Measurements from ENCODE around the gene FBLN7.

The FBLN7 gene

GRCh38 chr2:112150851-112151250 is 12.7 kb downstream of the FBLN7 start:
- no peak overlapping the region for H3K27ac ChIP-seq (ENCODE audit: low read length)
- H3K9me3 ChIP-seq (ENCODE audit: control insufficient read depth, insufficient read depth, low read length), result no peaks in the 10 kb centered on the region
- no peaks in the 10 kb centered on the region for H3K36me3 ChIP-seq (ENCODE audit: control insufficient read depth, insufficient read depth, low read length)
- H3K27me3 ChIP-seq (ENCODE audit: control insufficient read depth, insufficient read depth, low read length), result no peaks in the 10 kb centered on the region
- H3K4me3 ChIP-seq (ENCODE audit: low read length), result no peak overlapping the region
- WGBS (ENCODE audit: insufficient coverage, insufficient read length), result no CpG with 5 or more reads among the region's 11 CpGs
- peaks cover 2% of the 10 kb centered on the region; the same call in 1 of the 2 replicates for H3K4me1 ChIP-seq (ENCODE audit: control insufficient read depth, insufficient read depth, low read length)
- DNase-seq (ENCODE audit: low read depth, low spot score), result no peak

- DNase-seq (ENCODE audit: low read depth, low spot score), result no peak
- Histone ChIP-seq H3K27ac (ENCODE audit: low read length) (no peak overlapping the region), H3K4me1 (ENCODE audit: control insufficient read depth, insufficient read depth, low read length) (peaks cover 2% of the 10 kb centered on the region; the same call in 1 of the 2 replicates), H3K27me3 (ENCODE audit: control insufficient read depth, insufficient read depth, low read length) (no peaks in the 10 kb centered on the region), H3K9me3 (ENCODE audit: control insufficient read depth, insufficient read depth, low read length) (no peaks in the 10 kb centered on the region), H3K36me3 (ENCODE audit: control insufficient read depth, insufficient read depth, low read length) (no peaks in the 10 kb centered on the region), H3K4me3 (ENCODE audit: low read length) (no peak overlapping the region)
- WGBS (ENCODE audit: insufficient coverage, insufficient read length), result no CpG with 5 or more reads among the region's 5 CpGs
These were observed 13.1 kb downstream of the FBLN7 start for GRCh38 chr2:112151271-112151670.

DNA sequence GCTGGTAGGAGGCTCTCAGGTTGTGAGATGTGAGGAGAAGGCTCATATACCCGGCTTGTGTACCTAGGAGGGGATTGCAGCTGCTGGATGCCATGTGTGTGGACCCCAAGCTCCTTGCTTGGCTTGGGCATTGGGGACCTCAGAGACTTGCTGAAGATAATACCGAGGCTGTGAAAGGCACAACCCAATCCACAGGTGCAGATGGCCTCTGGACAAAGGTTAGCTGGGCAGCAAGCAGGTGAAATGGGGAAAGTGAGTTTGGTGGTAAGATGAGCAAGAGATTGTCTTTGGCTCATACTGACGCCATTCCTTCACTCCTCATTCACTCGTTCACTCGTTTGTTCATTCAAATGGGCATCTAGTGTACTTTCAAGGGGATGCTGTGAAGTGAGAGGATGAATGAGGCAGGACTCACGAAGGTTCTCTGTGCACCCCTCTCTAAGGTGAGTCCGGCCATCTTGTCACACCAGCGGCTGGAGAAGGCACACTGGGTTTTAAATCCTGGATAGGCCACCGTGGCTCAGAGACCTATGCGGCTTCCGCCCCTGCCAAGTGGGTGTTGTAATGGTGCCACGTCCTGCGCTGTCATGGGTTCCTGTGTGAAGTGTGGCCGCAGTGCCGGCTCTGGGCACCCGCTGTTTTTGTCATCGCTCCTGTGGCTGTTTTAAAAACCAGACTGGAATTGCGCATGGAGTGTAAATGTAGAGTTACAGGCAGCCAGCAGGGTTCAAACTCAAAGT is 13.7 kb downstream of the FBLN7 start:
- Histone ChIP-seq H3K27ac (ENCODE audit: low read length) (no peak overlapping the region), H3K9me3 (ENCODE audit: control insufficient read depth, insufficient read depth, low read length) (no peaks in the 10 kb centered on the region), H3K27me3 (ENCODE audit: control insufficient read depth, insufficient read depth, low read length) (no peaks in the 10 kb centered on the region), H3K4me3 (ENCODE audit: low read length) (no peak overlapping the region), H3K4me1 (ENCODE audit: control insufficient read depth, insufficient read depth, low read length) (peaks cover 2% of the 10 kb centered on the region; the same call in 1 of the 2 replicates), H3K36me3 (ENCODE audit: control insufficient read depth, insufficient read depth, low read length) (no peaks in the 10 kb centered on the region)
- no CpG with 5 or more reads among the region's 18 CpGs for WGBS (ENCODE audit: insufficient coverage, insufficient read length)
- DNase-seq (ENCODE audit: low read depth, low spot score), result no peak

GRCh38 chr2:112152476-112153178 is 14.4 kb downstream of the FBLN7 start:
- H3K4me1 ChIP-seq (ENCODE audit: control insufficient read depth, insufficient read depth, low read length), result peaks cover 2% of the 10 kb centered on the region; the same call in 1 of the 2 replicates
- DNase-seq (ENCODE audit: low read depth, low spot score), result no peak
- H3K27ac ChIP-seq (ENCODE audit: low read length), result no peak overlapping the region
- 100% methylated on average over 1 of the region's 10 CpGs for WGBS (ENCODE audit: insufficient coverage, insufficient read length)
- no peaks in the 10 kb centered on the region for H3K9me3 ChIP-seq (ENCODE audit: control insufficient read depth, insufficient read depth, low read length)
- no peaks in the 10 kb centered on the region for H3K27me3 ChIP-seq (ENCODE audit: control insufficient read depth, insufficient read depth, low read length)
- H3K4me3 ChIP-seq (ENCODE audit: low read length), result no peak overlapping the region
- no peaks in the 10 kb centered on the region for H3K36me3 ChIP-seq (ENCODE audit: control insufficient read depth, insufficient read depth, low read length)

- H3K27me3 ChIP-seq (ENCODE audit: control insufficient read depth, insufficient read depth, low read length), result no peaks in the 10 kb centered on the region
- no peak overlapping the region for H3K4me3 ChIP-seq (ENCODE audit: low read length)
- no peaks in the 10 kb centered on the region for H3K9me3 ChIP-seq (ENCODE audit: control insufficient read depth, insufficient read depth, low read length)
- no CpG with 5 or more reads among the region's 12 CpGs for WGBS (ENCODE audit: insufficient coverage, insufficient read length)
- H3K36me3 ChIP-seq (ENCODE audit: control insufficient read depth, insufficient read depth, low read length), result no peaks in the 10 kb centered on the region
- no peak overlapping the region for H3K27ac ChIP-seq (ENCODE audit: low read length)
- no peak for DNase-seq (ENCODE audit: low read depth, low spot score)
- H3K4me1 ChIP-seq (ENCODE audit: control insufficient read depth, insufficient read depth, low read length), result peaks cover 2% of the 10 kb centered on the region; the same call in 1 of the 2 replicates
These were observed 14.9 kb downstream of the FBLN7 start for GRCh38 chr2:112153179-112153490.

- Histone ChIP-seq H3K27me3 (ENCODE audit: control insufficient read depth, insufficient read depth, low read length) (no peaks in the 10 kb centered on the region), H3K36me3 (ENCODE audit: control insufficient read depth, insufficient read depth, low read length) (no peaks in the 10 kb centered on the region), H3K4me1 (ENCODE audit: control insufficient read depth, insufficient read depth, low read length) (peaks cover 2% of the 10 kb centered on the region; the same call in 1 of the 2 replicates), H3K9me3 (ENCODE audit: control insufficient read depth, insufficient read depth, low read length) (no peaks in the 10 kb centered on the region), H3K4me3 (ENCODE audit: low read length) (no peak overlapping the region), H3K27ac (ENCODE audit: low read length) (no peak overlapping the region)
- DNase-seq (ENCODE audit: low read depth, low spot score), result no peak
- WGBS (ENCODE audit: insufficient coverage, insufficient read length), result no CpG with 5 or more reads among the region's 10 CpGs
These were observed 15.3 kb downstream of the FBLN7 start for GRCh38 chr2:112153501-112153900.

- H3K4me1 ChIP-seq (ENCODE audit: control insufficient read depth, insufficient read depth, low read length), result peaks cover 2% of the 10 kb centered on the region; the same call in 1 of the 2 replicates
These were observed 16.3 kb downstream of the FBLN7 start for GRCh38 chr2:112154246-112155117.

DNA sequence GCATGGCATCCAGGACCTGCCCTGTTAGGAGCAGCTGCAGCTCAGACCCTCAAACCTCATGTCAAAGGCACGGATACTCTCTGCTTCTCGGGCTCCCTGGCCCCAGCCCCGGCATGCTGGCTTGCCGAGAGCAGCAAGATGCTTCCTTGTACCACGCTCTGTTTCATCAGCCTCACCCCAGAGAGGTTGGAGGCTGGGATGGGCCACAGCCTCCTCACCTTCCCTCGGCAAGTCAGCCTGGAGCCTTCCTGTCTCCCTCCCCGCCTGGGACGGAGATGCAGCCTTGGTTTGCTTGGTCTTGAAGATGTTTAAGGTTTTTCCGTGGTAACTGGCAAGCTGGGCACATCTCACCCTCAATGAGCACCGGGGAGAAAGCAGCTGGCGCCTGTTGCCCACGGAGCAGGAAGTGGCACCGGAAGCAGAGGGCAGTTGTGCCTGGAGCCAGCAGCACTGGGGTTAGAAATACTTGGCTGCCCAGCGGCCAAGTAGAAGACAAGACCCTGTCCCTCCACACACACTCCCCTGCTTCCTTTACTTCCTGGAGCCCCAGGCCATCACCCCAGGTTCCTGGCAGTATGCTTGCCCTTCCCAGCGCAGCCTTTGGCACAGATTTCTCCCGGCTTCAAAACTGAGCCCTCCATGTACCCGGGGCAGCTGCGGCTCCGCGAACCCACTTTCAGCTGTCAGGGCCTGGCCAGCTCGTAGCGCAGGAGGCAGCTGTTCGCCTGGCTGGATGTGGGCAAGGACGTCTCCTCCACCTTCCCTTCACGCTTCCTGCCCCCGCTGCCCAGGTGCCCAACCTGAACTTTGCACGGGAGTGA is 17.4 kb downstream of the FBLN7 start:
- H3K4me3 ChIP-seq (ENCODE audit: low read length), result no peak overlapping the region

More at GRCh38 chr2:112154246-112155117, 16.3 kb downstream of the FBLN7 start:
- DNase-seq (ENCODE audit: low read depth, low spot score), result no peak
- H3K27me3 ChIP-seq (ENCODE audit: control insufficient read depth, insufficient read depth, low read length), result no peaks in the 10 kb centered on the region
- no peaks in the 10 kb centered on the region for H3K36me3 ChIP-seq (ENCODE audit: control insufficient read depth, insufficient read depth, low read length)
- H3K9me3 ChIP-seq (ENCODE audit: control insufficient read depth, insufficient read depth, low read length), result no peaks in the 10 kb centered on the region
- WGBS (ENCODE audit: insufficient coverage, insufficient read length), result no CpG with 5 or more reads among the region's 14 CpGs
- no peak overlapping the region for H3K4me3 ChIP-seq (ENCODE audit: low read length)
- H3K27ac ChIP-seq (ENCODE audit: low read length), result no peak overlapping the region

GRCh38 chr2:112156152-112156986 is 18.2 kb downstream of the FBLN7 start:
- H3K9me3 ChIP-seq (ENCODE audit: control insufficient read depth, insufficient read depth, low read length), result no peaks in the 10 kb centered on the region
- DNase-seq (ENCODE audit: low read depth, low spot score), result no peak
- peaks cover 2% of the 10 kb centered on the region; the same call in 1 of the 2 replicates for H3K4me1 ChIP-seq (ENCODE audit: control insufficient read depth, insufficient read depth, low read length)
- no peaks in the 10 kb centered on the region for H3K27me3 ChIP-seq (ENCODE audit: control insufficient read depth, insufficient read depth, low read length)
- H3K27ac ChIP-seq (ENCODE audit: low read length), result no peak overlapping the region
- no CpG with 5 or more reads among the region's 21 CpGs for WGBS (ENCODE audit: insufficient coverage, insufficient read length)
- no peaks in the 10 kb centered on the region for H3K36me3 ChIP-seq (ENCODE audit: control insufficient read depth, insufficient read depth, low read length)
- no peak overlapping the region for H3K4me3 ChIP-seq (ENCODE audit: low read length)

More for the DNA sequence above, 17.4 kb downstream of the FBLN7 start:
- DNase-seq (ENCODE audit: low read depth, low spot score), result no peak
- no CpG with 5 or more reads among the region's 27 CpGs for WGBS (ENCODE audit: insufficient coverage, insufficient read length)
- H3K4me1 ChIP-seq (ENCODE audit: control insufficient read depth, insufficient read depth, low read length), result peaks cover 2% of the 10 kb centered on the region; the same call in 1 of the 2 replicates
- no peak overlapping the region for H3K27ac ChIP-seq (ENCODE audit: low read length)
- no peaks in the 10 kb centered on the region for H3K27me3 ChIP-seq (ENCODE audit: control insufficient read depth, insufficient read depth, low read length)
- H3K36me3 ChIP-seq (ENCODE audit: control insufficient read depth, insufficient read depth, low read length), result no peaks in the 10 kb centered on the region
- H3K9me3 ChIP-seq (ENCODE audit: control insufficient read depth, insufficient read depth, low read length), result no peaks in the 10 kb centered on the region
